Activated T-cell treated with anti-CD3 and anti-CD28 coated beads, Interleukin-2, amount 50 U/mL, for 24 hours (primary cell): Measurements from ENCODE around the gene ENKUR.
"Not testable (repeated sequence)": the region's sequence is repeated elsewhere in the genome, so short reads cannot be mapped to it uniquely, and the experiment has no call there.

Experiments
- DNase-seq: peaks from one replicate; pipeline ENCODE4 v3.0.0-alpha.2; 2020
- H3K27ac Mint-ChIP-seq: 2 replicates; pipeline ENCODE4 v1.8.0; 2020; ENCODE audit warnings: mild to moderate bottlenecking, mixed read lengths
- H3K27me3 Mint-ChIP-seq: 2 replicates; pipeline ENCODE4 v1.8.0; 2020; ENCODE audit warnings: mixed read lengths
- H3K36me3 Mint-ChIP-seq: 2 replicates; pipeline ENCODE4 v1.8.0; 2020; ENCODE audit warnings: low read depth, mixed read lengths
- H3K4me1 Mint-ChIP-seq: 2 replicates; pipeline ENCODE4 v1.8.0; 2020; ENCODE audit warnings: low read depth, mixed read lengths
- H3K4me3 Mint-ChIP-seq: 2 replicates; pipeline ENCODE4 v1.8.0; 2020; ENCODE audit warnings: mild to moderate bottlenecking, moderate library complexity, mixed read lengths
- H3K9me3 Mint-ChIP-seq: 2 replicates; pipeline ENCODE4 v1.8.0; 2020; ENCODE audit warnings: mixed read lengths

ENKUR gene

GRCh38 chr10:24973163-24973562, 42.8 kb downstream of the ENKUR start:
- Mint-ChIP-seq H3K4me1 (peaks cover 2% of the 10 kb centered on the region), H3K9me3 (no peaks in the 10 kb centered on the region)
- DNase-seq = no peak

GRCh38 chr10:24971374-24971773, 44.6 kb downstream of the ENKUR start:
- DNase-seq = no peak
- Mint-ChIP-seq H3K36me3 (no peaks in the 10 kb centered on the region), H3K4me3 (no peak overlapping the region), H3K4me1 (peaks cover 2% of the 10 kb centered on the region), H3K27me3 (no peaks in the 10 kb centered on the region), H3K9me3 (no peaks in the 10 kb centered on the region), H3K27ac (no peak overlapping the region)

More at GRCh38 chr10:24973163-24973562, 42.8 kb downstream of the ENKUR start:
- H3K4me3 Mint-ChIP-seq = no peak overlapping the region
- H3K27ac Mint-ChIP-seq = no peak overlapping the region
- H3K36me3 Mint-ChIP-seq = no peaks in the 10 kb centered on the region
- H3K27me3 Mint-ChIP-seq = no peaks in the 10 kb centered on the region

GRCh38 chr10:24969841-24970281, 46.1 kb downstream of the ENKUR start:
- H3K27ac Mint-ChIP-seq = no peak overlapping the region
- H3K9me3 Mint-ChIP-seq = no peaks in the 10 kb centered on the region
- peaks cover 2% of the 10 kb centered on the region for H3K4me1 Mint-ChIP-seq
- no peaks in the 10 kb centered on the region for H3K27me3 Mint-ChIP-seq
- no peaks in the 10 kb centered on the region for H3K36me3 Mint-ChIP-seq
- no peak overlapping the region for H3K4me3 Mint-ChIP-seq
- no peak for DNase-seq

- H3K36me3 Mint-ChIP-seq, H3K9me3 Mint-ChIP-seq, H3K27ac Mint-ChIP-seq, H3K4me3 Mint-ChIP-seq, H3K4me1 Mint-ChIP-seq, H3K27me3 Mint-ChIP-seq, DNase-seq: not testable (repeated sequence)
Measured at GRCh38 chr10:24968951-24969350, 47.0 kb downstream of the ENKUR start.

GRCh38 chr10:24968349-24968748, 47.6 kb downstream of the ENKUR start:
- Mint-ChIP-seq H3K27me3 (no peaks in the 10 kb centered on the region), H3K36me3 (no peaks in the 10 kb centered on the region), H3K27ac (no peak overlapping the region), H3K4me3 (no peak overlapping the region), H3K9me3 (no peaks in the 10 kb centered on the region), H3K4me1 (peaks cover 2% of the 10 kb centered on the region)
- DNase-seq = no peak

GRCh38 chr10:24966962-24967481, 48.9 kb downstream of the ENKUR start:
- no peaks in the 10 kb centered on the region for H3K9me3 Mint-ChIP-seq

GRCh38 chr10:24965051-24965450, 50.9 kb downstream of the ENKUR start:
- Mint-ChIP-seq H3K9me3 (no peaks in the 10 kb centered on the region), H3K27me3 (no peaks in the 10 kb centered on the region)

More at GRCh38 chr10:24966962-24967481, 48.9 kb downstream of the ENKUR start:
- Mint-ChIP-seq H3K27me3 (no peaks in the 10 kb centered on the region), H3K36me3 (no peaks in the 10 kb centered on the region), H3K27ac (no peak overlapping the region), H3K4me1 (peaks cover 10% of the 10 kb centered on the region), H3K4me3 (no peak overlapping the region)
- no peak for DNase-seq

GRCh38 chr10:24963521-24964041, 52.4 kb downstream of the ENKUR start:
- Mint-ChIP-seq H3K27ac (no peak overlapping the region), H3K27me3 (no peaks in the 10 kb centered on the region), H3K36me3 (no peaks in the 10 kb centered on the region), H3K9me3 (no peaks in the 10 kb centered on the region), H3K4me3 (no peak overlapping the region), H3K4me1 (peaks cover 8% of the 10 kb centered on the region)
- no peak for DNase-seq

More at GRCh38 chr10:24965051-24965450, 50.9 kb downstream of the ENKUR start:
- DNase-seq = no peak
- H3K36me3 Mint-ChIP-seq = no peaks in the 10 kb centered on the region
- H3K4me1 Mint-ChIP-seq = peaks cover 8% of the 10 kb centered on the region
- H3K4me3 Mint-ChIP-seq = no peak overlapping the region
- no peak overlapping the region for H3K27ac Mint-ChIP-seq

- H3K27ac Mint-ChIP-seq = no peak overlapping the region
- H3K27me3 Mint-ChIP-seq = no peaks in the 10 kb centered on the region
- H3K4me1 Mint-ChIP-seq = peaks cover 8% of the 10 kb centered on the region
- DNase-seq = no peak
- no peaks in the 10 kb centered on the region for H3K9me3 Mint-ChIP-seq
- H3K36me3 Mint-ChIP-seq = no peaks in the 10 kb centered on the region
- H3K4me3 Mint-ChIP-seq = no peak overlapping the region
Measured at GRCh38 chr10:24962995-24963394, 53.0 kb downstream of the ENKUR start.

- Mint-ChIP-seq H3K9me3 (no peaks in the 10 kb centered on the region), H3K27ac (no peak overlapping the region), H3K27me3 (no peaks in the 10 kb centered on the region), H3K4me3 (no peak overlapping the region), H3K4me1 (peaks cover 8% of the 10 kb centered on the region), H3K36me3 (no peaks in the 10 kb centered on the region)
- DNase-seq = no peak
Measured at GRCh38 chr10:24961582-24961981, 54.4 kb downstream of the ENKUR start.

GRCh38 chr10:24959382-24959730, 56.6 kb downstream of the ENKUR start:
- no peak for DNase-seq
- no peaks in the 10 kb centered on the region for H3K36me3 Mint-ChIP-seq
- no peaks in the 10 kb centered on the region for H3K27me3 Mint-ChIP-seq
- H3K4me3 Mint-ChIP-seq = no peak overlapping the region
- no peak overlapping the region for H3K27ac Mint-ChIP-seq
- H3K4me1 Mint-ChIP-seq = peaks cover 8% of the 10 kb centered on the region
- no peaks in the 10 kb centered on the region for H3K9me3 Mint-ChIP-seq

- no peaks in the 10 kb centered on the region for H3K27me3 Mint-ChIP-seq
- H3K27ac Mint-ChIP-seq = no peak overlapping the region
- H3K9me3 Mint-ChIP-seq = no peaks in the 10 kb centered on the region
- H3K36me3 Mint-ChIP-seq = no peaks in the 10 kb centered on the region
- H3K4me3 Mint-ChIP-seq = no peak overlapping the region
- peaks cover 8% of the 10 kb centered on the region for H3K4me1 Mint-ChIP-seq
- no peak for DNase-seq
Measured at GRCh38 chr10:24958721-24959381, 57.1 kb downstream of the ENKUR start.

GRCh38 chr10:24958091-24958720, 57.8 kb downstream of the ENKUR start:
- Mint-ChIP-seq H3K4me1 (peaks cover 11% of the 10 kb centered on the region), H3K27ac (no peak overlapping the region), H3K9me3 (no peaks in the 10 kb centered on the region), H3K36me3 (no peaks in the 10 kb centered on the region), H3K27me3 (no peaks in the 10 kb centered on the region), H3K4me3 (no peak overlapping the region)
- DNase-seq = no peak

- not testable (repeated sequence) for DNase-seq
Measured at GRCh38 chr10:24957624-24958051, 58.3 kb downstream of the ENKUR start.

GRCh38 chr10:24953675-24954074, 62.3 kb downstream of the ENKUR start:
- peaks cover 19% of the 10 kb centered on the region for H3K4me1 Mint-ChIP-seq
- DNase-seq = no peak
- H3K27me3 Mint-ChIP-seq = no peaks in the 10 kb centered on the region
- peak overlapping the region; percentile 50 for H3K27ac Mint-ChIP-seq
- H3K4me3 Mint-ChIP-seq = peak overlapping the region; percentile 69
- no peaks in the 10 kb centered on the region for H3K36me3 Mint-ChIP-seq
- H3K9me3 Mint-ChIP-seq = no peaks in the 10 kb centered on the region

More at GRCh38 chr10:24957624-24958051, 58.3 kb downstream of the ENKUR start:
- not testable (repeated sequence) for H3K9me3 Mint-ChIP-seq, H3K36me3 Mint-ChIP-seq, H3K27me3 Mint-ChIP-seq, H3K4me1 Mint-ChIP-seq, H3K27ac Mint-ChIP-seq, H3K4me3 Mint-ChIP-seq
